A549 (cell line): ENCODE measurements around the gene SAMD3.

ENCODE experiments used
- FOSL2 ChIP-seq, 2 experiments: fragments of 450-650 bp in 1 of 2; fragments of >200 bp in 1 of 2; sonication (Bioruptor Twin) in 1 of 2; formaldehyde crosslinking; IDR thresholded peaks; 2 replicates each; pipeline versions ENCODE4 v1.5.0 to v1.6.1; 2016 to 2020; ENCODE audit warnings: mild to moderate bottlenecking in 1 of 2, moderate library complexity in 1 of 2
- POLR2A ChIP-seq: IDR thresholded peaks from 2 replicates; pipeline ENCODE4 v1.6.1; 2012; ENCODE audit warnings: mild to moderate bottlenecking, low read length

- TF ChIP-seq FOSL2 (IDR thresholded peaks at IDR 0.05): no peak
- no peak for TF ChIP-seq FOSL2 (CRISPR knock-in tag; IDR thresholded peaks at IDR 0.05)
- TF ChIP-seq POLR2A: no peak
Measured at GRCh38 chr6:130119211-130119610, 103.5 kb downstream of the SAMD3 start.
